ENCODE data around the gene SCAMP5. TPM values are rescaled to one million over a fixed set of nuclear protein-coding genes. Genes with fewer than 3 reads are reported as not detected.

SCAMP5 gene
- total RNA-seq, 1 experiment from 2014 or later: 17.9 TPM

DNA sequence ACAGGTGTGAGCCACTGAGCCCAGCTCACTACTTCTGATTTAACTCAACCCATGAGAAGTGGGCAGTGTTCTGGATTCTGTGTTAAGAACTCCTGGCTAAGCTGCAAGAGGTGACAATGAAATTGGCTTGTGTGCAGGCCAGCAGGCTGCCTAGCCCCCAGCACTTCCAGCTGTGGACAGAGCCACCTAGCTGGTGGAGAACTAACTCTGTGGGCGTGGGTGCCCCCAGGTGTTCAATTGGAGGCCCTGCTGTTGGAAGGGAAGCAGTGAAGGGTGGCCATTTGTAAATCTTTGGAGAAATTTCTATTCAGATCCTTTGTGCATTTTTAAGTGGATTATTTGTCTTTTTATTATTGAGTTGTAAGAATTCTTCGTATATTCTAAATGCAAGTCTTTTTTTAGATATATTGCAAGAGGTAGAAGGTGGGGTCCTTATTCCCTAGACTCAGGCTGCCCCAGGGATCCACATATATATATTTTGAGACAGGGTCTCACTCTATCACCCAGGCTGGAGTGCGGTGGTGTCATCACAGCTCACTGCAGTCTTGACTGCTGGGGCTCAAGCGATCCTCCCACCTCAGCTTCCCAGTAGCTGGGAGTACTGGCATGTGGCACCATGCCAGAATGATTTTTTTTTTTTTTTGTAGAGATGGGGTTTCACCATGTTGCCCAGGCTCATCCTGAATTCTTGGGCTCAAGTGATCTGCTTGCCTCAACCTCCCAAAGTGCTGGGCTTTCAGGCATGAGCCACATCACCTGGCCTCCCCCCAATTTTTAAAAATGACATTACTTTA lies 7.2 kb upstream of the SCAMP5 start:
- DNase-seq: peak; percentile 59 to 60

DNA sequence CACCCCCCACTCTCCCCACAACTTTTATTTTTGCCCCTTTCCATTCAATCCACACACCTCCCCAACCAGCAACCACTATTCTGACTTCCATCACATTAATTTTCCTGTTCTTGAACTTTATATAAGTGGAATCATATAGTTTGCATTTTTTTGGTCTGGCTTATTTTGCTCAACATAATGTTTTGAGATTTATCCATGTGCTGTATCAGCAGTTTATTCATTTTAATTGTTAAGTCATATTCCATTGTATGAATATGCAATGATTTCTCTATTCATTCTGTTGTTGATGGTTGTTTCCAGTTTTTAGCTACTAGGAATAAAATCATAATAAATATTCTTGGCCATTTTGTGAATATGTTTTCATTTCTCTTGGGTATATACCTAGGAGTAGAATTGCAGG lies 5.8 kb upstream of the SCAMP5 start:
- H3F3A ChIP-seq (ENCODE audit: insufficient read depth, low read depth): no peaks in the 10 kb centered on the region
- H3K4me3 ChIP-seq: no peak overlapping the region
- no peaks in the 10 kb centered on the region for H3K79me2 ChIP-seq (ENCODE audit: low read depth)
- TF ChIP-seq CTCF (conservative IDR thresholded peaks at IDR 0.05): no peak
- TF ChIP-seq EZH2 (IDR thresholded peaks at IDR 0.05; ENCODE audit: low read depth): no peak
- BruUV-seq (replicated peaks): no TSS peak
- no peaks in the 10 kb centered on the region for H4K20me1 ChIP-seq (ENCODE audit: insufficient read depth)
- H3K4me2 ChIP-seq: no peak overlapping the region
- peaks cover 25% of the 10 kb centered on the region for H3K27me3 ChIP-seq (ENCODE audit: insufficient read depth, low read depth)
- POLR2A ChIA-PET (ENCODE audit: unreplicated experiment): no interaction called here
- CTCF ChIA-PET: interaction anchor here (0.6 kb wide), 1 partner anchor 96 kb away, joined by 10 read pairs; no protein-coding TSS in a partner anchor
- no peaks in the 10 kb centered on the region for H3K9me3 ChIP-seq (ENCODE audit: insufficient read depth, low read depth)
- H3K36me3 ChIP-seq (ENCODE audit: low read depth): no peaks in the 10 kb centered on the region
- H2AFZ ChIP-seq: no peak overlapping the region
- intact Hi-C loops (cut with micrococcal nuclease; ENCODE audit: unreplicated experiment): no loop called here
- DNase-seq: no peak
- no peaks in the 10 kb centered on the region for H3K9me2 ChIP-seq (ENCODE audit: insufficient read depth)
- H3K4me1 ChIP-seq (replicated peaks; ENCODE audit: insufficient read depth): peaks cover 2% of the 10 kb centered on the region; the same call in 1 of the 2 replicates
- no peak overlapping the region for H3K27ac ChIP-seq

More for the DNA sequence above, 7.2 kb upstream of the SCAMP5 start:
- POLR2A ChIA-PET (ENCODE audit: unreplicated experiment): interaction anchor here (0.5 to 0.6 kb wide), 2 partner anchors 617 to 692 kb away, joined by 4 read pairs; no protein-coding TSS in a partner anchor
- Histone ChIP-seq H3K4me1 (replicated peaks; ENCODE audit: insufficient read depth) (peaks cover 16% of the 10 kb centered on the region), H3K9me2 (ENCODE audit: insufficient read depth) (no peaks in the 10 kb centered on the region), H2AFZ (no peak overlapping the region), H4K20me1 (ENCODE audit: insufficient read depth) (no peaks in the 10 kb centered on the region), H3F3A (ENCODE audit: insufficient read depth, low read depth) (peaks cover 11% of the 10 kb centered on the region), H3K9me3 (ENCODE audit: insufficient read depth, low read depth) (no peaks in the 10 kb centered on the region), H3K27ac (no peak overlapping the region), H3K79me2 (ENCODE audit: low read depth) (no peaks in the 10 kb centered on the region), H3K4me2 (no peak overlapping the region), H3K27me3 (ENCODE audit: insufficient read depth, low read depth) (peaks cover 25% of the 10 kb centered on the region), H3K4me3 (no peak overlapping the region), H3K36me3 (ENCODE audit: low read depth) (no peaks in the 10 kb centered on the region)
- intact Hi-C loops (cut with micrococcal nuclease; ENCODE audit: unreplicated experiment): loop anchor here (1.0 kb wide), 1 partner anchor 217 kb away; no protein-coding TSS in a partner anchor
- TF ChIP-seq EZH2 (IDR thresholded peaks at IDR 0.05; ENCODE audit: low read depth) (no peak), CTCF (conservative IDR thresholded peaks at IDR 0.05) (peak; percentile 83)
- CTCF ChIA-PET: interaction anchor here (0.6 to 0.9 kb wide), 4 partner anchors 38 to 321 kb away, joined by 3 to 4 read pairs (median 3); no protein-coding TSS in a partner anchor
- BruUV-seq (replicated peaks): no TSS peak

GRCh38 chr15:74992619-74993018 lies 2.7 kb upstream of the SCAMP5 start:
- Histone ChIP-seq H3K9me2 (ENCODE audit: insufficient read depth) (no peaks in the 10 kb centered on the region), H4K20me1 (ENCODE audit: insufficient read depth) (no peaks in the 10 kb centered on the region), H3F3A (ENCODE audit: insufficient read depth, low read depth) (no peaks in the 10 kb centered on the region), H3K27me3 (ENCODE audit: insufficient read depth, low read depth) (peaks cover 25% of the 10 kb centered on the region), H3K4me2 (no peak overlapping the region), H3K4me1 (replicated peaks; ENCODE audit: insufficient read depth) (peaks cover 8% of the 10 kb centered on the region), H3K9me3 (ENCODE audit: insufficient read depth, low read depth) (no peaks in the 10 kb centered on the region), H3K27ac (no peak overlapping the region), H2AFZ (no peak overlapping the region), H3K36me3 (ENCODE audit: low read depth) (no peaks in the 10 kb centered on the region), H3K4me3 (no peak overlapping the region), H3K79me2 (ENCODE audit: low read depth) (peaks cover 10% of the 10 kb centered on the region)
- no peak for DNase-seq
- ChIA-PET CTCF (no interaction called here), POLR2A (ENCODE audit: unreplicated experiment) (no interaction called here)
- intact Hi-C loops (cut with micrococcal nuclease; ENCODE audit: unreplicated experiment): no loop called here
- no TSS peak for BruUV-seq (replicated peaks)
- TF ChIP-seq EZH2 (IDR thresholded peaks at IDR 0.05; ENCODE audit: low read depth) (no peak), CTCF (conservative IDR thresholded peaks at IDR 0.05) (no peak)
